Measurements from ENCODE around the gene DNMBP. TPM values are rescaled to one million over a fixed set of nuclear protein-coding genes. Genes with fewer than 3 reads are reported as not detected.

DNMBP gene
- total RNA-seq, 2 donors from 2014 or later = 2.3 to 2.9 TPM

DNA sequence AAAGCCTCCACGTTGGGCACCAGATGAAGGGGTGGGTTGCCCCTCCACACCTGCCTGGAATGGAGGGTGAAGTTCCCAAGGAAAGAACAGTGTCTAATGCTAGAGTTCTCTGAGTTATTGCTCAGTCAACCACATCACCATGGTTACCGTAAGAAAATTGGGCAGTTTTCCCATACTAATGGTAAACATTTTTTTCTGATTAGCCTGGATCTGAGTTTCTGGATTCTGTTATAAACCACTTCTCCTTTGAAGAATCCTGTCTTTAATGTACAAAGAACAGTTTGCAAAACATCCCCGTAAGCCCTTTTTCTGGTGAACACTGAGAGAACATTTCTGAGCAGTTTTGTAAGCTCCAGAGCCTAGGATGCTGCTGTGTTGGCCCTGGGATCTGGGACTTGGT lies 181.8 kb downstream of the DNMBP start:
- H3K27me3 Mint-ChIP-seq (ENCODE audit: low read depth) = no peaks in the 10 kb centered on the region
- peaks cover 6% of the 10 kb centered on the region for H3K4me1 Mint-ChIP-seq (ENCODE audit: low read depth)
- no peak overlapping the region for H3K4me3 Mint-ChIP-seq
- peaks cover 4% of the 10 kb centered on the region in 2 donors for H3K9me3 Mint-ChIP-seq
- DNase-seq (no peak), ATAC-seq (replicated peaks in 1 of 2) (no peak)
- peaks cover 3% of the 10 kb centered on the region in 2 donors for H3K36me3 Mint-ChIP-seq (ENCODE audit: insufficient read depth in 2 of 2)
- H3K27ac Mint-ChIP-seq = no peak overlapping the region

Other genes starting within 250 kb of the DNMBP start
- gene ABCC2, start 227.3 kb downstream of the DNMBP start, total RNA-seq = 1 to 10 TPM; 1.3 to 1.5 TPM
- gene CPN1, start 71.9 kb upstream of the DNMBP start, total RNA-seq = not detected
- 10 to 100 TPM; 15.1 to 17.8 TPM for gene ERLIN1, start 176.1 kb upstream of the DNMBP start, total RNA-seq
- 10 to 100 TPM; 25.0 to 26.6 TPM for gene CHUK, start 219.6 kb upstream of the DNMBP start, total RNA-seq